Endothelial cell of umbilical vein (primary cell): ENCODE results near the gene IGF2BP2.

Experiments
- EZH2 ChIP-seq: IDR thresholded peaks from 2 replicates; pipeline ENCODE4 v1.6.1; 2012; ENCODE audit warnings: borderline replicate concordance, low read depth, mild to moderate bottlenecking, moderate library complexity, low read length, inconsistent platforms; ENCODE audit not compliant: severe bottlenecking
- POLR2AphosphoS5 ChIP-seq: IDR thresholded peaks from 2 replicates; pipeline ENCODE4 v1.6.1; 2012; ENCODE audit warnings: low read depth, mild to moderate bottlenecking, control low read depth, low read length, moderate library complexity; ENCODE audit not compliant: insufficient read depth

DNA sequence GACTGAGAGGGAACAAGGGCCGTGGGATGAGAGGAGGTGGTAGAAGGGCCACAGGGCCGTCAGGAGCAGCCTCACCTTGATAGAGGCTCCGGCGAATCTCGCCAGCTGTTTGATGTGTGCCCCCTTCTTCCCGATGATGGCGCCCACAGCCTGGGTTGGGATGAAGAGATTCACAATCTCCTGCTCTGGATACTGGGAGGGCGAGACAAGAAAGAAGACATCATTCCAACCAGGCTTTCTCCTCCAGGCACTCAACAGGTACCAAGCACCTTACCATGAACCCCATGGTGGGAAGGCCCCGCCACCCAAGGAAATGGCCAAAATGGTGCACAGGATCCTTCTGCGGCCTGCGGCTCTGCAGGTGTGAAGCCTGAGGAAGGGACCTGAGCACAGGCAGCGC is 167.6 kb downstream of the IGF2BP2 start:
- TF ChIP-seq EZH2 (no peak), POLR2AphosphoS5 (no peak)
